GM12892 (cell line): Measurements from ENCODE around the gene ACTA2.
"Not testable (repeated sequence)": the region's sequence is repeated elsewhere in the genome, so short reads cannot be mapped to it uniquely, and the experiment has no call there.

Source experiments
- POLR2A ChIP-seq: IDR thresholded peaks from 2 replicates; pipeline ENCODE4 v1.6.1; 2011; ENCODE audit warnings: low read depth, low read length, control low read depth
- POLR2AphosphoS5 ChIP-seq: IDR thresholded peaks from 2 replicates; pipeline ENCODE4 v1.6.1; 2011; ENCODE audit warnings: low read depth, low read length, control low read depth

- TF ChIP-seq POLR2A, POLR2AphosphoS5: not testable (repeated sequence)
Observed at GRCh38 chr10:88932029-88932428, 20.5 kb downstream of the ACTA2 start.
